Jurkat, Clone E6-1 (cell line): ENCODE results near the gene ANKRD29.
"Not testable (repeated sequence)": the region's sequence is repeated elsewhere in the genome, so short reads cannot be mapped to it uniquely, and the experiment has no call there.

ENCODE experiments used
- DNase-seq: peaks from one replicate; pipeline ENCODE4 v3.0.0-alpha.2; 2011; ENCODE audit warnings: low read depth, low spot score
- H3K4me3 ChIP-seq: 2 replicates; pipeline ENCODE4 v1.5.1; 2011; ENCODE audit warnings: mild to moderate bottlenecking, low read length, control low read depth, moderate library complexity

ANKRD29 gene

GRCh38 chr18:23627321-23627720, 35.4 kb downstream of the ANKRD29 start:
- DNase-seq, result no peak
- H3K4me3 ChIP-seq, result no peak overlapping the region

GRCh38 chr18:23626451-23627279, 36.0 kb downstream of the ANKRD29 start:
- no peak overlapping the region for H3K4me3 ChIP-seq
- no peak for DNase-seq

GRCh38 chr18:23623040-23623439, 39.7 kb downstream of the ANKRD29 start:
- H3K4me3 ChIP-seq, result no peak overlapping the region
- no peak for DNase-seq

- no peak overlapping the region for H3K4me3 ChIP-seq
- no peak for DNase-seq
Observed at GRCh38 chr18:23619388-23619881, 43.3 kb downstream of the ANKRD29 start.

GRCh38 chr18:23618862-23619387, 43.8 kb downstream of the ANKRD29 start:
- no peak for DNase-seq
- no peak overlapping the region for H3K4me3 ChIP-seq

GRCh38 chr18:23617412-23618014, 45.2 kb downstream of the ANKRD29 start:
- DNase-seq, result no peak
- no peak overlapping the region for H3K4me3 ChIP-seq

- no peak for DNase-seq
Observed at GRCh38 chr18:23616258-23616657, 46.5 kb downstream of the ANKRD29 start.

GRCh38 chr18:23614891-23615290, 47.8 kb downstream of the ANKRD29 start:
- no peak for DNase-seq
- no peak overlapping the region for H3K4me3 ChIP-seq

More at GRCh38 chr18:23616258-23616657, 46.5 kb downstream of the ANKRD29 start:
- H3K4me3 ChIP-seq, result no peak overlapping the region

- no peak overlapping the region for H3K4me3 ChIP-seq
- no peak for DNase-seq
Observed at GRCh38 chr18:23614413-23614812, 48.3 kb downstream of the ANKRD29 start.

- not testable (repeated sequence) for DNase-seq, H3K4me3 ChIP-seq
Observed at GRCh38 chr18:23613091-23613475, 49.6 kb downstream of the ANKRD29 start.

GRCh38 chr18:23612434-23613090, 50.1 kb downstream of the ANKRD29 start:
- no peak overlapping the region for H3K4me3 ChIP-seq
- no peak for DNase-seq

- DNase-seq, result no peak
- no peak overlapping the region for H3K4me3 ChIP-seq
Observed at GRCh38 chr18:23609390-23610023, 53.2 kb downstream of the ANKRD29 start.

GRCh38 chr18:23608211-23608610, 54.5 kb downstream of the ANKRD29 start:
- no peak overlapping the region for H3K4me3 ChIP-seq
- DNase-seq, result no peak

GRCh38 chr18:23605941-23606340, 56.8 kb downstream of the ANKRD29 start:
- no peak overlapping the region for H3K4me3 ChIP-seq
- DNase-seq, result no peak

GRCh38 chr18:23599809-23600208, 62.9 kb downstream of the ANKRD29 start:
- no peak for DNase-seq

GRCh38 chr18:23596183-23596582, 66.5 kb downstream of the ANKRD29 start:
- DNase-seq, result no peak
- no peak overlapping the region for H3K4me3 ChIP-seq

More at GRCh38 chr18:23599809-23600208, 62.9 kb downstream of the ANKRD29 start:
- H3K4me3 ChIP-seq, result no peak overlapping the region

- no peak for DNase-seq
- H3K4me3 ChIP-seq, result no peak overlapping the region
Observed at GRCh38 chr18:23595591-23595990, 67.1 kb downstream of the ANKRD29 start.

- DNase-seq, result no peak
- no peak overlapping the region for H3K4me3 ChIP-seq
Observed at GRCh38 chr18:23593720-23594119, 69.0 kb downstream of the ANKRD29 start.

GRCh38 chr18:23592911-23593310, 69.8 kb downstream of the ANKRD29 start:
- no peak for DNase-seq
- no peak overlapping the region for H3K4me3 ChIP-seq
